H9 (cell line): Measurements from ENCODE around the gene NDC1. TPM values are rescaled to one million over a fixed set of nuclear protein-coding genes. Genes with fewer than 3 reads are reported as not detected.

Experiments used
- DNase-seq: peaks from one replicate; pipeline ENCODE4 v3.0.0-alpha.2; 2017
- H2AFZ ChIP-seq: one replicate; pipeline ENCODE4 v1.6.1; 2013; ENCODE audit warnings: mild to moderate bottlenecking, low read length, control low read depth, moderate library complexity
- H2AK5ac ChIP-seq: 2 replicates; pipeline ENCODE4 v1.6.1; 2013; ENCODE audit warnings: low read length, control low read depth, mixed read lengths; ENCODE audit not compliant: insufficient read length
- H2BK120ac ChIP-seq: one replicate; pipeline ENCODE4 v1.6.1; 2013; ENCODE audit warnings: low read depth, mild to moderate bottlenecking, low read length, control low read depth, inconsistent platforms; ENCODE audit not compliant: poor library complexity, severe bottlenecking
- H2BK12ac ChIP-seq: 2 replicates; pipeline ENCODE4 v1.6.1; 2013; ENCODE audit warnings: low read length, control low read depth, mixed read lengths, low read depth; ENCODE audit not compliant: insufficient read length
- H2BK15ac ChIP-seq: 2 replicates; pipeline ENCODE4 v1.6.1; 2013; ENCODE audit warnings: low read depth, low read length, control low read depth
- H2BK20ac ChIP-seq: one replicate; pipeline ENCODE4 v1.6.1; 2013; ENCODE audit warnings: low read depth, mild to moderate bottlenecking, low read length, control low read depth, inconsistent platforms; ENCODE audit not compliant: poor library complexity, severe bottlenecking
- H2BK5ac ChIP-seq: 2 replicates; pipeline ENCODE4 v1.6.1; 2013; ENCODE audit warnings: low read length, control low read depth, mixed read lengths; ENCODE audit not compliant: insufficient read length
- H3K14ac ChIP-seq: 2 replicates; pipeline ENCODE4 v1.6.1; 2013; ENCODE audit warnings: low read length, control low read depth; ENCODE audit not compliant: insufficient read depth
- H3K18ac ChIP-seq: 2 replicates; pipeline ENCODE4 v1.6.1; 2013; ENCODE audit warnings: low read depth, mild to moderate bottlenecking, mixed read lengths, low read length, control low read depth; ENCODE audit not compliant: insufficient read length
- H3K23ac ChIP-seq: 2 replicates; pipeline ENCODE4 v1.6.1; 2013; ENCODE audit warnings: low read length, control low read depth, mixed read lengths, low read depth; ENCODE audit not compliant: insufficient read length
- H3K23me2 ChIP-seq: 2 replicates; pipeline ENCODE4 v1.6.1; 2013; ENCODE audit warnings: low read depth, mild to moderate bottlenecking, mixed read lengths, low read length, control low read depth; ENCODE audit not compliant: insufficient read length, poor library complexity, severe bottlenecking
- H3K27ac ChIP-seq: 2 replicates; pipeline ENCODE4 v1.5.1; 2013; ENCODE audit warnings: low read length, control low read depth, mixed read lengths, low read depth; ENCODE audit not compliant: insufficient read length
- H3K27me3 ChIP-seq: 2 replicates; pipeline ENCODE4 v1.6.1; 2013; ENCODE audit warnings: low read length, control low read depth, inconsistent platforms; ENCODE audit not compliant: insufficient read depth
- H3K4ac ChIP-seq: 2 replicates; pipeline ENCODE4 v1.6.1; 2013; ENCODE audit warnings: low read depth, mild to moderate bottlenecking, control low read depth, inconsistent platforms, low read length, moderate library complexity
- H3K4me1 ChIP-seq: 2 replicates; pipeline ENCODE4 v1.6.1; 2013; ENCODE audit warnings: low read length, control low read depth, inconsistent platforms; ENCODE audit not compliant: insufficient read depth
- H3K4me2 ChIP-seq: 2 replicates; pipeline ENCODE4 v1.6.1; 2013; ENCODE audit warnings: low read length, control low read depth, mixed read lengths; ENCODE audit not compliant: insufficient read length, insufficient read depth
- H3K56ac ChIP-seq: 2 replicates; pipeline ENCODE4 v1.6.1; 2013; ENCODE audit warnings: low read depth, mild to moderate bottlenecking, mixed read lengths, low read length, control low read depth; ENCODE audit not compliant: insufficient read length
- H3K79me1 ChIP-seq: 2 replicates; pipeline ENCODE4 v1.6.1; 2013; ENCODE audit warnings: low read depth, mild to moderate bottlenecking, moderate library complexity, low read length, control low read depth, inconsistent platforms; ENCODE audit not compliant: insufficient read depth, poor library complexity, severe bottlenecking
- H3K79me2 ChIP-seq: 2 replicates; pipeline ENCODE4 v1.6.1; 2013; ENCODE audit warnings: low read length, control low read depth, inconsistent platforms; ENCODE audit not compliant: insufficient read depth
- H3K9ac ChIP-seq: 2 replicates; pipeline ENCODE4 v1.6.1; 2013; ENCODE audit warnings: low read length, control low read depth, mixed read lengths; ENCODE audit not compliant: insufficient read length; ENCODE audit errors: extremely low read depth
- H3K9me3 ChIP-seq: one replicate; pipeline ENCODE4 v1.6.1; 2013; ENCODE audit warnings: low read depth, low read length, inconsistent platforms; ENCODE audit not compliant: control insufficient read depth
- H3T11ph ChIP-seq: one replicate; pipeline ENCODE4 v1.6.1; 2013; ENCODE audit warnings: mild to moderate bottlenecking, low read length, control low read depth, inconsistent platforms
- H4K20me1 ChIP-seq: one replicate; pipeline ENCODE4 v1.6.1; 2013; ENCODE audit not compliant: control insufficient read depth, insufficient read length, insufficient read depth
- H4K5ac ChIP-seq: 2 replicates; pipeline ENCODE4 v1.6.1; 2013; ENCODE audit warnings: low read depth, mild to moderate bottlenecking, mixed read lengths, low read length, control low read depth; ENCODE audit not compliant: insufficient read length
- H4K8ac ChIP-seq: replicated peaks from 2 replicates; pipeline ENCODE4 v1.6.1; 2013; ENCODE audit warnings: low read length, control low read depth, mixed read lengths, low read depth; ENCODE audit not compliant: insufficient read length
- H4K91ac ChIP-seq: 2 replicates; pipeline ENCODE4 v1.6.1; 2013; ENCODE audit warnings: low read depth, mild to moderate bottlenecking, moderate library complexity, mixed read lengths, low read length, control low read depth; ENCODE audit not compliant: insufficient read length
- H3K27ac Mint-ChIP-seq, 3 experiments: 2 replicates in 2 of 3; 3 replicates in 1 of 3; pipeline ENCODE4 v1.8.0; 2020 to 2021; ENCODE audit warnings: mixed read lengths in 3 of 3, mild to moderate bottlenecking in 1 of 3, moderate library complexity in 1 of 3
- H3K27me3 Mint-ChIP-seq: 2 replicates; pipeline ENCODE4 v1.8.0; 2021; ENCODE audit warnings: low read depth, mild to moderate bottlenecking, moderate library complexity, mixed read lengths
- H3K36me3 Mint-ChIP-seq, 3 experiments: 2 replicates in 2 of 3; 3 replicates in 1 of 3; pipeline ENCODE4 v1.8.0; 2020 to 2021; ENCODE audit warnings: low read depth in 3 of 3, mixed read lengths in 3 of 3; ENCODE audit not compliant: insufficient read depth in 1 of 3
- H3K4me1 Mint-ChIP-seq, 2 experiments: 2 replicates each; pipeline ENCODE4 v1.8.0; 2020; ENCODE audit warnings: mixed read lengths in 2 of 2
- H3K4me3 Mint-ChIP-seq, 2 experiments: 2 replicates in 1 of 2; 3 replicates in 1 of 2; pipeline ENCODE4 v1.8.0; 2020 to 2021; ENCODE audit warnings: mild to moderate bottlenecking in 2 of 2, mixed read lengths in 2 of 2, moderate library complexity in 1 of 2
- H3K9me3 Mint-ChIP-seq, 2 experiments: 2 replicates in 1 of 2; 3 replicates in 1 of 2; pipeline ENCODE4 v1.8.0; 2020; ENCODE audit warnings: mild to moderate bottlenecking in 2 of 2, mixed read lengths in 2 of 2, moderate library complexity in 1 of 2
- WGBS: extraction: QIAGEN DNeasy Blood & Tissue Kit; methylation state at CpG from one replicate; pipeline ENCODE4 v1.1.7; 2013; ENCODE audit warnings: missing lambda C conversion rate, low lambda C conversion rate, mixed read lengths; ENCODE audit not compliant: insufficient read length; ENCODE audit errors: extremely low coverage; 5-methylcytosine and 5-hydroxymethylcytosine counted together
- total RNA-seq: library from RNA; stranded (reverse); gene quantifications from 2 replicates; pipeline ENCODE4 v1.2.1, GENCODE V29; 2021
- TF ChIP-seq, protein P1 (sequence below): fragments of 200-600 bp; sonication (generic); conservative IDR thresholded peaks from 3 replicates; pipeline ENCODE4 v1.8.0; 2021; ENCODE audit warnings: antibody characterized with exemption, mild to moderate bottlenecking

NDC1 gene
- total RNA-seq, 1 experiment from 2014 or later = 49.3 TPM

DNA sequence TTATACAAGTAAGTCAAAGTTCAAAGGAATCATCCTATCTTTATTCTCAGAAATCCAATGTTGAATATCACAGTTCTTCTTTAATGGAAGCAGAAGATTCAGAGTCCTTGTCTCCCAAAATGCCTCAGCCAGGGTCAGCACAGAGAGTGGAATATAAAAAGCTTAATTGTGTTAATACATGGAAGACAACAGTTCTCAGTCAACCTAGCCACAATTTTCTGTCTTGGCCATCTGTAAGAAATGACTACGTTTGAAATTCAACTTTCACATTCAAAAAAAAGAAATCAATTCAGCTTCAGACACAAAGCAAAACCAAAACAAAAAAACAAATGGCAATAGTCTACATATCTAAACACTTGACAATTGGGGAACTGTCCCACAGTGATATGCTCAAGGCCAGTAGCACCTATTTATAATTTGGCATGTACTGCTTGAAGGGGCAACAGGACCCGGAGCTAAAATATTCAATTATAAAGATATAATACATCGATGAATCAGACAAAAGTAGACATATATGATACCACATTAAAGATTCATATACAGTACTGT is 71.8 kb downstream of the NDC1 start:
- no peaks in the 10 kb centered on the region for H3K9me3 ChIP-seq
- no peak overlapping the region for H3K4me2 ChIP-seq
- H3K9ac ChIP-seq = no peak overlapping the region
- no peak overlapping the region for H3K23ac ChIP-seq
- H2BK15ac ChIP-seq = no peak overlapping the region
- Mint-ChIP-seq H3K9me3 (no peaks in the 10 kb centered on the region), H3K27me3 (no peaks in the 10 kb centered on the region), H3K36me3 (peaks cover 8 to 43% (median 18%) of the 10 kb centered on the region in 3 experiments; a peak in 6 of 7 replicates), H3K4me1 (peaks cover 0 to 10% of the 10 kb centered on the region in 2 experiments; a peak in 1 of 4 replicates), H3K4me3 (no peak overlapping the region), H3K27ac (no peak overlapping the region; a peak in 1 of 7 replicates)
- no peak for DNase-seq
- no peak overlapping the region for H3K14ac ChIP-seq
- H3T11ph ChIP-seq = no peak overlapping the region
- H4K91ac ChIP-seq = no peak overlapping the region
- TF ChIP-seq, protein P1, sequence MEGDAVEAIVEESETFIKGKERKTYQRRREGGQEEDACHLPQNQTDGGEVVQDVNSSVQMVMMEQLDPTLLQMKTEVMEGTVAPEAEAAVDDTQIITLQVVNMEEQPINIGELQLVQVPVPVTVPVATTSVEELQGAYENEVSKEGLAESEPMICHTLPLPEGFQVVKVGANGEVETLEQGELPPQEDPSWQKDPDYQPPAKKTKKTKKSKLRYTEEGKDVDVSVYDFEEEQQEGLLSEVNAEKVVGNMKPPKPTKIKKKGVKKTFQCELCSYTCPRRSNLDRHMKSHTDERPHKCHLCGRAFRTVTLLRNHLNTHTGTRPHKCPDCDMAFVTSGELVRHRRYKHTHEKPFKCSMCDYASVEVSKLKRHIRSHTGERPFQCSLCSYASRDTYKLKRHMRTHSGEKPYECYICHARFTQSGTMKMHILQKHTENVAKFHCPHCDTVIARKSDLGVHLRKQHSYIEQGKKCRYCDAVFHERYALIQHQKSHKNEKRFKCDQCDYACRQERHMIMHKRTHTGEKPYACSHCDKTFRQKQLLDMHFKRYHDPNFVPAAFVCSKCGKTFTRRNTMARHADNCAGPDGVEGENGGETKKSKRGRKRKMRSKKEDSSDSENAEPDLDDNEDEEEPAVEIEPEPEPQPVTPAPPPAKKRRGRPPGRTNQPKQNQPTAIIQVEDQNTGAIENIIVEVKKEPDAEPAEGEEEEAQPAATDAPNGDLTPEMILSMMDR = no peak
- H2AFZ ChIP-seq = no peak overlapping the region
- H3K27me3 ChIP-seq = no peaks in the 10 kb centered on the region
- H3K18ac ChIP-seq = no peak overlapping the region
- no peak overlapping the region for H2BK12ac ChIP-seq
- no peak overlapping the region for H3K27ac ChIP-seq
- no CpG with 5 or more reads among the region's 3 CpGs for WGBS
- no peak overlapping the region for H2BK120ac ChIP-seq
- no peak overlapping the region for H2BK20ac ChIP-seq
- H3K4ac ChIP-seq = no peak overlapping the region
- no peaks in the 10 kb centered on the region for H4K20me1 ChIP-seq
- H2BK5ac ChIP-seq = no peak overlapping the region
- no peak overlapping the region for H4K5ac ChIP-seq
- H3K79me1 ChIP-seq = no peaks in the 10 kb centered on the region
- H3K23me2 ChIP-seq = no peaks in the 10 kb centered on the region
- H3K79me2 ChIP-seq = no peaks in the 10 kb centered on the region
- no peak overlapping the region for H3K56ac ChIP-seq
- H4K8ac ChIP-seq = no peak overlapping the region
- H2AK5ac ChIP-seq = no peak overlapping the region
- H3K4me1 ChIP-seq = no peaks in the 10 kb centered on the region
